Measurements from ENCODE around the gene KCNAB1.

DNA sequence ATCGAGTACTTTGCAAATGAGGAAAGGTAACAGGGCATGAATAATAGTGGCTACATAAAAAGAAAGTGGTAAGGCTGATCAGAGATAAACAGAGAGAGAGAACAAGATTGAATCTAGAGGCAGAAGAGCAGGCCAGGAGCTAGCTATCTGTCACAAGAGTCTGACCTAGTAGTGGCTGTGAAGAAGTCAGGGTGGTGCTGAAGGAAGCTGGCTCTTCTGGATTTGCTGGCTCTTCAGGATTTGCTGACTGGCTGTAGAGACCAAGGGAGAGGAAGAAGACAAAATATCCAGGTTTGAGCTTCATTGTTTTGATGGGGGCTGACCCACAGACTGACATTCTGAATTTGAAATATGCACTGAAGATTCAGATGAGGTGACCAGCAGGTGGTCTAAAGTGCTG lies 292.2 kb downstream of the KCNAB1 start:
- TF ChIP-seq CTCF (conservative IDR thresholded peaks at IDR 0.05) (no peak), EZH2 (IDR thresholded peaks at IDR 0.05; ENCODE audit: low read depth) (no peak)

All from PC-9 (cell line).